Ammon's horn (tissue), 1 donor: ENCODE results near the gene CHST11.

Source experiments
- DNase-seq: peaks from one replicate; pipeline ENCODE4 v3.0.0-alpha.2; 2016; ENCODE audit warnings: low spot score

Gene CHST11

GRCh38 chr12:104585448-104586055, 128.8 kb downstream of the CHST11 start:
- no peak for DNase-seq

GRCh38 chr12:104586351-104586919, 129.7 kb downstream of the CHST11 start:
- no peak for DNase-seq

- no peak for DNase-seq
These were observed 131.5 kb downstream of the CHST11 start for GRCh38 chr12:104588047-104588920.

- DNase-seq = no peak
These were observed 132.3 kb downstream of the CHST11 start for GRCh38 chr12:104588921-104589590.

- DNase-seq = no peak
These were observed 133.3 kb downstream of the CHST11 start for GRCh38 chr12:104590022-104590421.

- no peak for DNase-seq
These were observed 134.6 kb downstream of the CHST11 start for GRCh38 chr12:104591257-104591885.

GRCh38 chr12:104593482-104593881, 136.7 kb downstream of the CHST11 start:
- no peak for DNase-seq

GRCh38 chr12:104596134-104596799, 139.5 kb downstream of the CHST11 start:
- DNase-seq = peak; percentile 24

GRCh38 chr12:104596898-104597843, 140.4 kb downstream of the CHST11 start:
- DNase-seq = no peak

GRCh38 chr12:104598342-104599271, 141.9 kb downstream of the CHST11 start:
- DNase-seq = no peak

GRCh38 chr12:104599272-104600035, 142.7 kb downstream of the CHST11 start:
- no peak for DNase-seq

GRCh38 chr12:104600036-104600712, 143.4 kb downstream of the CHST11 start:
- no peak for DNase-seq

GRCh38 chr12:104600790-104601739, 144.3 kb downstream of the CHST11 start:
- DNase-seq = no peak

- no peak for DNase-seq
These were observed 145.7 kb downstream of the CHST11 start for GRCh38 chr12:104602406-104602805.

GRCh38 chr12:104602896-104603295, 146.1 kb downstream of the CHST11 start:
- no peak for DNase-seq

- DNase-seq = no peak
These were observed 146.8 kb downstream of the CHST11 start for GRCh38 chr12:104603545-104603973.
